Effector memory CD4-positive, alpha-beta T cell (primary cell): ENCODE data around the gene FIGNL1.

ENCODE experiments used
- DNase-seq, 3 donors: peaks; one replicate each; pipeline ENCODE4 v3.0.0-alpha.2; 2020
- H3K27ac ChIP-seq: 2 replicates; pipeline ENCODE4 v1.7.0; 2013; ENCODE audit warnings: mild to moderate bottlenecking, low read length, moderate library complexity; ENCODE audit not compliant: insufficient read depth, poor library complexity, severe bottlenecking
- H3K27me3 ChIP-seq: replicated peaks from 2 replicates; pipeline ENCODE4 v1.7.0; 2013; ENCODE audit warnings: mild to moderate bottlenecking, low read length; ENCODE audit not compliant: insufficient read depth, control insufficient read depth, poor library complexity, severe bottlenecking
- H3K36me3 ChIP-seq: 2 replicates; pipeline ENCODE4 v1.7.0; 2013; ENCODE audit warnings: mild to moderate bottlenecking, low read length, moderate library complexity; ENCODE audit not compliant: control insufficient read depth, insufficient read depth
- H3K4me1 ChIP-seq: 2 replicates; pipeline ENCODE4 v1.7.0; 2013; ENCODE audit warnings: low read length, mild to moderate bottlenecking; ENCODE audit not compliant: control insufficient read depth, insufficient read depth, poor library complexity, severe bottlenecking
- H3K4me3 ChIP-seq: 2 replicates; pipeline ENCODE4 v1.7.0; 2013; ENCODE audit warnings: low read length, low read depth, mild to moderate bottlenecking; ENCODE audit not compliant: insufficient read depth, poor library complexity, severe bottlenecking
- H3K9me3 ChIP-seq: 2 replicates; pipeline ENCODE4 v1.7.0; 2013; ENCODE audit warnings: mild to moderate bottlenecking, low read length, moderate library complexity; ENCODE audit not compliant: control insufficient read depth
- total RNA-seq, 3 donors: gene quantifications; one replicate each; lab custom pipeline; 2026; lab: John Stamatoyannopoulos, UW

Gene FIGNL1, protein sequence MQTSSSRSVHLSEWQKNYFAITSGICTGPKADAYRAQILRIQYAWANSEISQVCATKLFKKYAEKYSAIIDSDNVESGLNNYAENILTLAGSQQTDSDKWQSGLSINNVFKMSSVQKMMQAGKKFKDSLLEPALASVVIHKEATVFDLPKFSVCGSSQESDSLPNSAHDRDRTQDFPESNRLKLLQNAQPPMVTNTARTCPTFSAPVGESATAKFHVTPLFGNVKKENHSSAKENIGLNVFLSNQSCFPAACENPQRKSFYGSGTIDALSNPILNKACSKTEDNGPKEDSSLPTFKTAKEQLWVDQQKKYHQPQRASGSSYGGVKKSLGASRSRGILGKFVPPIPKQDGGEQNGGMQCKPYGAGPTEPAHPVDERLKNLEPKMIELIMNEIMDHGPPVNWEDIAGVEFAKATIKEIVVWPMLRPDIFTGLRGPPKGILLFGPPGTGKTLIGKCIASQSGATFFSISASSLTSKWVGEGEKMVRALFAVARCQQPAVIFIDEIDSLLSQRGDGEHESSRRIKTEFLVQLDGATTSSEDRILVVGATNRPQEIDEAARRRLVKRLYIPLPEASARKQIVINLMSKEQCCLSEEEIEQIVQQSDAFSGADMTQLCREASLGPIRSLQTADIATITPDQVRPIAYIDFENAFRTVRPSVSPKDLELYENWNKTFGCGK
- total RNA-seq: 9.7 to 17.4 (median 14.9) reads per million in 3 donors

GRCh38 chr7:50449881-50450589 lies at the start of gene FIGNL1:
Gene FIGNL1 (minus strand): TSS chr7:50450350. CDS start chr7:50447287, 3,063 bp downstream.
- Histone ChIP-seq H3K4me3 (peak within 1 kb of the TSS; percentile 67), H3K27ac (peak within 1 kb of the TSS; percentile 74), H3K27me3 (no peaks in the 10 kb centered on the region), H3K9me3 (no peaks in the 10 kb centered on the region), H3K4me1 (peaks cover 4% of the 10 kb centered on the region), H3K36me3 (peaks cover 8% of the 10 kb centered on the region)
- DNase-seq: peak; percentile 44 to 66 (median 61)

- Histone ChIP-seq H3K4me1 (no peaks in the 10 kb centered on the region), H3K9me3 (no peaks in the 10 kb centered on the region), H3K4me3 (no peak overlapping the region), H3K27ac (no peak overlapping the region), H3K36me3 (no peaks in the 10 kb centered on the region), H3K27me3 (no peaks in the 10 kb centered on the region)
- DNase-seq: no peak
Measured at GRCh38 chr7:50499092-50499491, 48.9 kb upstream of the FIGNL1 start.

- H3K27me3 ChIP-seq: no peaks in the 10 kb centered on the region
- no peak for DNase-seq
- no peak overlapping the region for H3K4me3 ChIP-seq
- no peaks in the 10 kb centered on the region for H3K4me1 ChIP-seq
- H3K27ac ChIP-seq: no peak overlapping the region
- H3K36me3 ChIP-seq: no peaks in the 10 kb centered on the region
- H3K9me3 ChIP-seq: no peaks in the 10 kb centered on the region
Measured at GRCh38 chr7:50497968-50498367, 47.8 kb upstream of the FIGNL1 start.

DNA sequence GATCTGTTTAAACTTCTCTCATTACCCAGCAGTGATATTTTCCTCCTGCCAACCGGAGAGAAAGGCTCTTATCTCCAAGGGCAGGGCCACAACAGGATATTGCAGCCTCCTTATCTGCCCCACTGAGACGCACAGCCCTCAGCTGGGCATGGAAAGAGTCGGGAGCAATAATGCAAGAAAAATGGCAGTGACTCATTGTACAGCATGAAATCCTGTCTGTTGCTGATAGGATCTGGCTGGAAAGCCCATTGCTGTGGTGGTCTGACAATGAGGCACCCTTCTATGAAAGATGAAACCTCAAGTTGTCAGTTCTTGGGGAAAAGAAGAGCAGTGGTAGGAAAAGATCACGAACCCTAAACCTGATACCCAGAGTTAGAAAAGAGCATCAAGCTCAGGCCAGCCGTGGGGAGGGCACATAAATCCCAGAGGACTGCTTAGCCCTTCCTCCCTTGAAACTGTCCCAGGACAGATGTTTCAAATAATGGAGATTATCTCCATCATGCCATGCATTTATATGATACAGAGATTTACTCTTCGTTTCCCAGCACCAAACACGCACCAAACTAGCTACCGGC lies 47.0 kb upstream of the FIGNL1 start:
- Histone ChIP-seq H3K36me3 (no peaks in the 10 kb centered on the region), H3K27me3 (no peaks in the 10 kb centered on the region), H3K4me1 (no peaks in the 10 kb centered on the region), H3K9me3 (no peaks in the 10 kb centered on the region), H3K4me3 (no peak overlapping the region), H3K27ac (no peak overlapping the region)
- no peak for DNase-seq

DNA sequence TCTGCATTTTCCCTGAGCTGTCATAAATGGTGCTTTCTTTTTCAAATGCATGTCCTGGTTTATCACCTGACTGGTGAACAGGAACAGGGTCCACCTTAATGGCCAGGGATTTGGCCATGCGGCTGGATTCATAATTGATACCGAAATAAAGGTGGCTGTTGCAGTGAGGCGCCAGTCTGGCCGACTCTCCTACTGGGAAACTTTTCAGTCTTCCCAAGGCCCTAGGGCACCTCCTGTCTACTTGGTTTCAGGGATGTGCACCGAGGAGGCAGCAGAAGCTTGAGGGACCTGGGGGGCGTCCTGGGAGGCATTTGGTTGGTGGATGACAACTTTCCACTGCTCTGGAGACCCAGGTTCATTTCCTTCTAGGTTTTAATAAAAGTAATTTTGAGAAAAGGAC lies 46.4 kb upstream of the FIGNL1 start:
- no peak for DNase-seq
- H3K36me3 ChIP-seq: no peaks in the 10 kb centered on the region
- no peak overlapping the region for H3K27ac ChIP-seq
- H3K27me3 ChIP-seq: no peaks in the 10 kb centered on the region
- H3K4me3 ChIP-seq: no peak overlapping the region
- H3K4me1 ChIP-seq: no peaks in the 10 kb centered on the region
- H3K9me3 ChIP-seq: no peaks in the 10 kb centered on the region

GRCh38 chr7:50495746-50496145 lies 45.6 kb upstream of the FIGNL1 start:
- Histone ChIP-seq H3K27me3 (no peaks in the 10 kb centered on the region), H3K4me1 (no peaks in the 10 kb centered on the region), H3K4me3 (no peak overlapping the region), H3K36me3 (no peaks in the 10 kb centered on the region), H3K27ac (no peak overlapping the region), H3K9me3 (no peaks in the 10 kb centered on the region)
- DNase-seq: no peak

DNA sequence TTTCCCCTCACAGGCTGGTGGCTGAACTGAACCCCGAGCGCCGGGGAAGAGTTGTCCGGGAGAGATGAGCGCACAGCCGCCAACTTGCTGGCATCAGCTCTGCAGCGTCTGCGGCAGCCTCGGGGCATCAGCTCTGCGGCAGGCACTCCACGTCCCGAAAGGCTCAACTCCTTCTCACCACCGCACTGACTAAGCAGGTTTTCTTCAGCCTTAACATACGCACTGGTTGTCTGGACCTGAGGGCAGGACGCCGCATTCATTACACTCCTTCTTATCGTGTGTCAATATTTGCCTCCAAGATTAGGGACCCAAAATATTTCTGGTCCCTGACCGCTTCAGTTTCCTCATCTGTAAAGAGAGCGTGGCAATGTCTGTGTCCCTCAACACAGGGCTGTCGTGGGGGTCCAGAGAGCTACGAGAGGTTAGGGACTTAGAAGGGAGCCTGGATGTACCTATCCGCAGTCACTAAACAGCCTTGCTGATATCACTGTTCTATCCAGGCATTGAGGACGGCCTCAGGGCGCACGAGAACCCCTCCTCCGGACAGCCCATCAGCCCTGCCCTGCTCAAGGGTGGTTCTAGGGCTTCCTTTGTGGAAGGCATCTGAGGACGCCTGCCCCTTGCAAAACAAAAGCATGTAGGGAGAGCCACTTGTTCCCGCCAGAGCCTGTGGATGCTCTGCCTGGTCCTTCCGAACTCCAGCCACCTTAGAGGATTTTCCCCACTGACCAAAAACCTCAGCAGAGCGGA lies 42.8 kb upstream of the FIGNL1 start:
- Histone ChIP-seq H3K9me3 (no peaks in the 10 kb centered on the region), H3K27ac (no peak overlapping the region), H3K4me3 (no peak overlapping the region), H3K4me1 (no peaks in the 10 kb centered on the region), H3K36me3 (no peaks in the 10 kb centered on the region), H3K27me3 (no peaks in the 10 kb centered on the region)
- DNase-seq: no peak

GRCh38 chr7:50491943-50492342 lies 41.8 kb upstream of the FIGNL1 start:
- H3K9me3 ChIP-seq: no peaks in the 10 kb centered on the region
- DNase-seq: no peak
- no peak overlapping the region for H3K27ac ChIP-seq
- H3K4me3 ChIP-seq: no peak overlapping the region
- H3K27me3 ChIP-seq: no peaks in the 10 kb centered on the region
- no peaks in the 10 kb centered on the region for H3K36me3 ChIP-seq
- H3K4me1 ChIP-seq: no peaks in the 10 kb centered on the region

DNA sequence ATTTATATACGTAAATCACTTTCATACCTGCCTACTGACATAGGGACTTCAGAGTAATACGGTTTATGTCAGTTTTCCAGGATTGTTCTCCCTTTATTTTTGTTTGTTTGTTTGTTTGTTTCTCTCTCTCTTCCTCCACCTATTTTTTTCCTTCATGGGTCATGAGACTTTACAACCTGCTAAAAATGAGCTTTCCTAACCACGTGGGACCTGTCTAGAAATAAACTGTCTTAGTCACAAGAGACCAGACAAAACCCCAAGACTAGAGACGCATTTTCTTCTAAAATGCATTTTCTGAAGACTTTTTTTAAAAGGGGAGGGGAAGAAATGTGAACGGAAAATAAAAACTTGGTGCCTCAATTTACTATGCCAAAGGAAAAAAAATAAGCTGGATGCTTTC lies 41.1 kb upstream of the FIGNL1 start:
- DNase-seq: no peak
- no peaks in the 10 kb centered on the region for H3K9me3 ChIP-seq
- H3K4me3 ChIP-seq: no peak overlapping the region
- no peaks in the 10 kb centered on the region for H3K27me3 ChIP-seq
- H3K27ac ChIP-seq: no peak overlapping the region
- H3K36me3 ChIP-seq: no peaks in the 10 kb centered on the region
- H3K4me1 ChIP-seq: no peaks in the 10 kb centered on the region
